Loucy (cell line): Measurements from ENCODE around the gene TMEM132D.

Experiments used
- H2AFZ ChIP-seq: fragments of 200-600 bp; sonication (generic); 2 replicates; pipeline ENCODE4 v1.6.0; 2016; ENCODE audit warnings: antibody characterized with exemption, mild to moderate bottlenecking, low read length, moderate library complexity
- H3F3A ChIP-seq: fragments of 200-600 bp; 2 replicates; pipeline ENCODE4 v1.6.0; 2016; ENCODE audit warnings: antibody characterized with exemption, low read depth, mild to moderate bottlenecking
- H3K27me3 ChIP-seq: fragments of 200-600 bp; sonication (generic); 2 replicates; pipeline ENCODE4 v1.6.1; 2014; ENCODE audit warnings: low read length, mild to moderate bottlenecking; ENCODE audit not compliant: insufficient read depth, poor library complexity, severe bottlenecking
- H3K36me3 ChIP-seq: fragments of 200-600 bp; sonication (generic); 2 replicates; pipeline ENCODE4 v1.6.1; 2016; ENCODE audit warnings: low read length; ENCODE audit not compliant: insufficient read depth
- H3K4me1 ChIP-seq: fragments of 200-600 bp; sonication (generic); 2 replicates; pipeline ENCODE4 v1.5.1; 2014; ENCODE audit warnings: low read length, mild to moderate bottlenecking; ENCODE audit not compliant: insufficient read depth, poor library complexity, severe bottlenecking
- H3K4me2 ChIP-seq: fragments of 200-600 bp; sonication (generic); 2 replicates; pipeline ENCODE4 v1.6.0; 2014; ENCODE audit warnings: antibody characterized with exemption, low read length, low read depth, mild to moderate bottlenecking; ENCODE audit not compliant: poor library complexity, severe bottlenecking
- H3K4me3 ChIP-seq: fragments of 200-600 bp; sonication (generic); 2 replicates; pipeline ENCODE4 v1.5.1; 2014; ENCODE audit warnings: low read length, mild to moderate bottlenecking, mixed read lengths; ENCODE audit not compliant: poor library complexity, severe bottlenecking
- H3K79me2 ChIP-seq: fragments of 200-600 bp; sonication (generic); 2 replicates; pipeline ENCODE4 v1.6.1; 2014; ENCODE audit warnings: low read length; ENCODE audit not compliant: insufficient read depth
- H3K9ac ChIP-seq: fragments of 200-600 bp; sonication (generic); 2 replicates; pipeline ENCODE4 v1.6.0; 2014; ENCODE audit warnings: mild to moderate bottlenecking, low read depth, low read length, moderate library complexity; ENCODE audit not compliant: poor library complexity, severe bottlenecking
- H3K9me2 ChIP-seq: fragments of 200-600 bp; sonication (generic); replicated peaks from 2 replicates; pipeline ENCODE4 v1.6.1; 2016; ENCODE audit warnings: low read depth, low read length, mixed read lengths
- H3K9me3 ChIP-seq: fragments of 200-600 bp; sonication (generic); 2 replicates; pipeline ENCODE4 v1.6.1; 2014; ENCODE audit warnings: mild to moderate bottlenecking, antibody characterized with exemption, low read length, low read depth; ENCODE audit not compliant: insufficient read depth
- H4K20me1 ChIP-seq: fragments of 200-600 bp; sonication (generic); 2 replicates; pipeline ENCODE4 v1.6.0; 2014; ENCODE audit warnings: antibody characterized with exemption, low read length, mild to moderate bottlenecking; ENCODE audit not compliant: insufficient read depth, poor library complexity, severe bottlenecking
- EZH2phosphoT487 ChIP-seq: fragments of 200-600 bp; IDR thresholded peaks from 2 replicates; pipeline ENCODE4 v1.6.1; 2018; ENCODE audit warnings: antibody characterized with exemption, mild to moderate bottlenecking, moderate library complexity, borderline replicate concordance
- TF ChIP-seq, protein P1 (sequence below): fragments of 200-600 bp; sonication (generic); conservative IDR thresholded peaks from 2 replicates; pipeline ENCODE4 v1.5.1; 2014; ENCODE audit warnings: mild to moderate bottlenecking, antibody characterized with exemption, low read length

TMEM132D gene

DNA sequence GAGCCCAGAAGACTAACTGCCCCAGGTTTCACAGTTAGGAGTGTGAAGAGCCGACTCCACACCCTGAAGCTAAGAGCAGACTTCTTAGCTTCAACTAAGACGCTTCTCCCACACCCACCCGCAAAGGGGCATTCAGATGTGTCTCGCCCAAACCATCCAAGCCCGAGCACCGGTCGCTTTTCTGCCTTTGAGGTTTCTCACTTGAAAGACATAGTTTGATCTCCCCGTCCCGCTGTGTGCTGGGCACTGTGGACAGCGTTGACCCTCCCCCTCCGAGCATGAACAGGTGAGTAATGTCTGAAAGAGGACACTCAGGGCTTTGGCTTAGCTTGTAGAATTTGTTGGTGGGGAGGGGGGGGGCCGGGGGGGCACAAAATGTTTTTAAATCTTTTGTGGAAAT is 123.8 kb downstream of the TMEM132D start:
- H3K9ac ChIP-seq = no peak overlapping the region
- no peaks in the 10 kb centered on the region for H3K27me3 ChIP-seq
- H3K9me2 ChIP-seq = no peaks in the 10 kb centered on the region
- no peak for TF ChIP-seq EZH2phosphoT487
- TF ChIP-seq, protein P1, sequence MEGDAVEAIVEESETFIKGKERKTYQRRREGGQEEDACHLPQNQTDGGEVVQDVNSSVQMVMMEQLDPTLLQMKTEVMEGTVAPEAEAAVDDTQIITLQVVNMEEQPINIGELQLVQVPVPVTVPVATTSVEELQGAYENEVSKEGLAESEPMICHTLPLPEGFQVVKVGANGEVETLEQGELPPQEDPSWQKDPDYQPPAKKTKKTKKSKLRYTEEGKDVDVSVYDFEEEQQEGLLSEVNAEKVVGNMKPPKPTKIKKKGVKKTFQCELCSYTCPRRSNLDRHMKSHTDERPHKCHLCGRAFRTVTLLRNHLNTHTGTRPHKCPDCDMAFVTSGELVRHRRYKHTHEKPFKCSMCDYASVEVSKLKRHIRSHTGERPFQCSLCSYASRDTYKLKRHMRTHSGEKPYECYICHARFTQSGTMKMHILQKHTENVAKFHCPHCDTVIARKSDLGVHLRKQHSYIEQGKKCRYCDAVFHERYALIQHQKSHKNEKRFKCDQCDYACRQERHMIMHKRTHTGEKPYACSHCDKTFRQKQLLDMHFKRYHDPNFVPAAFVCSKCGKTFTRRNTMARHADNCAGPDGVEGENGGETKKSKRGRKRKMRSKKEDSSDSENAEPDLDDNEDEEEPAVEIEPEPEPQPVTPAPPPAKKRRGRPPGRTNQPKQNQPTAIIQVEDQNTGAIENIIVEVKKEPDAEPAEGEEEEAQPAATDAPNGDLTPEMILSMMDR = no peak
- no peaks in the 10 kb centered on the region for H3K36me3 ChIP-seq
- no peaks in the 10 kb centered on the region for H3K79me2 ChIP-seq
- peaks cover 3% of the 10 kb centered on the region; the same call in 1 of the 2 replicates for H3K9me3 ChIP-seq
- no peak overlapping the region for H3K4me3 ChIP-seq
- no peak overlapping the region for H2AFZ ChIP-seq
- H3F3A ChIP-seq = no peaks in the 10 kb centered on the region
- H4K20me1 ChIP-seq = no peaks in the 10 kb centered on the region
- no peak overlapping the region for H3K4me2 ChIP-seq
- no peaks in the 10 kb centered on the region for H3K4me1 ChIP-seq

DNA sequence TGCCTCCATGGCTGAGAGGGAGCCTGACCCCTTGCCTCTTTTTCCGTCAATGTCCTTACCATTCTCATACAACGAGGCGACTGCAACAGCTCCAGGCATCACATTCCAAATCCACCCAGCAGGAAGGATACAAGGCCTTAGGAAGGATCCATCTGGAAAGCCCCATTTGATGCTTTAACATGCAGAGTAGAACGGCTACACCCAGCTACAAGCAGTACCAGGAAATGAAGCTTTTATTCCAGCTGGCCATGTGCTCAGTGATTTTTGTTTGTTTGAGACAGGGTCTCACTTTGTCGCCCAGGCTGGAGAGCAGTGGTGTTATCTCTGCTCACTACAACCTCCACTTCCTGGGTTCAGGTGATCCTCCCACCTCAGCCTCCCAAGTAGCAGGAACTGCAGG is 124.8 kb downstream of the TMEM132D start:
- Histone ChIP-seq H3K36me3 (no peaks in the 10 kb centered on the region), H3K79me2 (no peaks in the 10 kb centered on the region), H3K9me2 (no peaks in the 10 kb centered on the region), H3K4me1 (no peaks in the 10 kb centered on the region), H3K9me3 (peaks cover 3% of the 10 kb centered on the region; the same call in 1 of the 2 replicates), H4K20me1 (no peaks in the 10 kb centered on the region), H3F3A (no peaks in the 10 kb centered on the region), H3K27me3 (no peaks in the 10 kb centered on the region), H3K4me2 (no peak overlapping the region), H3K4me3 (no peak overlapping the region), H3K9ac (no peak overlapping the region), H2AFZ (no peak overlapping the region)
- no peak for TF ChIP-seq EZH2phosphoT487
- TF ChIP-seq, protein P1 = no peak

GRCh38 chr12:129776977-129777667 is 126.7 kb downstream of the TMEM132D start:
- no peaks in the 10 kb centered on the region for H3K79me2 ChIP-seq
- no peaks in the 10 kb centered on the region for H3F3A ChIP-seq
- H4K20me1 ChIP-seq = no peaks in the 10 kb centered on the region
- H2AFZ ChIP-seq = no peak overlapping the region
- H3K4me3 ChIP-seq = no peak overlapping the region
- no peaks in the 10 kb centered on the region for H3K27me3 ChIP-seq
- no peaks in the 10 kb centered on the region; the same call in 1 of the 2 replicates for H3K9me3 ChIP-seq
- no peak overlapping the region for H3K4me2 ChIP-seq
- no peaks in the 10 kb centered on the region for H3K9me2 ChIP-seq
- TF ChIP-seq EZH2phosphoT487 = no peak
- TF ChIP-seq, protein P1 = no peak
- no peaks in the 10 kb centered on the region for H3K36me3 ChIP-seq
- no peak overlapping the region for H3K9ac ChIP-seq
- no peaks in the 10 kb centered on the region for H3K4me1 ChIP-seq
